ENCODE data around the gene ZNF462.
A peak's percentile ranks its signal among the peaks of the same experiment; 100 is the strongest.

The ZNF462 gene

GRCh38 chr9:106922026-106922425 is 59.1 kb downstream of the ZNF462 start:
- H3K4me1 ChIP-seq (ENCODE audit: control insufficient read depth, insufficient read depth, low read length), result peaks cover 30% of the 10 kb centered on the region
- H3K9me3 ChIP-seq (ENCODE audit: control insufficient read depth, low read length), result no peaks in the 10 kb centered on the region
- H3K36me3 ChIP-seq (ENCODE audit: control insufficient read depth, insufficient read depth, low read length), result no peaks in the 10 kb centered on the region
- H3K27me3 ChIP-seq (ENCODE audit: control insufficient read depth, insufficient read depth, low read length), result no peaks in the 10 kb centered on the region
- peak overlapping the region; percentile 51 for H3K9ac ChIP-seq (ENCODE audit: low read length)
- no peak overlapping the region for H3K4me3 ChIP-seq (ENCODE audit: low read length)

GRCh38 chr9:106925392-106925791 is 62.4 kb downstream of the ZNF462 start:
- Histone ChIP-seq H3K36me3 (ENCODE audit: control insufficient read depth, insufficient read depth, low read length) (no peaks in the 10 kb centered on the region), H3K27me3 (ENCODE audit: control insufficient read depth, insufficient read depth, low read length) (no peaks in the 10 kb centered on the region), H3K9ac (ENCODE audit: low read length) (no peak overlapping the region), H3K4me1 (ENCODE audit: control insufficient read depth, insufficient read depth, low read length) (peaks cover 21% of the 10 kb centered on the region), H3K4me3 (ENCODE audit: low read length) (no peak overlapping the region), H3K9me3 (ENCODE audit: control insufficient read depth, low read length) (no peaks in the 10 kb centered on the region)

DNA sequence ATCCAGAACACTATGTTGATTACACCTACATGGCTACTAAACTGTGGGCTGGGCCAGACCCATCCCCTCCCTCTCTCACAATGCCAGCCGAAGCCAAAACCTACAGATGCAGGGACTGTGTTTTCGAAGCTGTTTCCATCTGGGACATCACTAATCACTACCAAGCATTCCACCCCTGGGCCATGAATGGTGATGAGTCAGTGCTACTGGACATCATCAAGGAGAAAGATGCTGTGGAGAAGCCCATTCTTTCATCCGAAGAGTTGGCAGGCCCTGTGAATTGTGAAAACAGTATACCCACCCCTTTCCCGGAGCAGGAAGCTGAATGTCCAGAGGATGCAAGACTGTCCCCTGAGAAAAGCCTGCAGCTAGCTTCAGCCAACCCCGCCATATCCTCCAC is 65.0 kb downstream of the ZNF462 start:
- Histone ChIP-seq H3K4me1 (ENCODE audit: control insufficient read depth, insufficient read depth, low read length) (no peaks in the 10 kb centered on the region), H3K36me3 (ENCODE audit: control insufficient read depth, insufficient read depth, low read length) (no peaks in the 10 kb centered on the region)

DNA sequence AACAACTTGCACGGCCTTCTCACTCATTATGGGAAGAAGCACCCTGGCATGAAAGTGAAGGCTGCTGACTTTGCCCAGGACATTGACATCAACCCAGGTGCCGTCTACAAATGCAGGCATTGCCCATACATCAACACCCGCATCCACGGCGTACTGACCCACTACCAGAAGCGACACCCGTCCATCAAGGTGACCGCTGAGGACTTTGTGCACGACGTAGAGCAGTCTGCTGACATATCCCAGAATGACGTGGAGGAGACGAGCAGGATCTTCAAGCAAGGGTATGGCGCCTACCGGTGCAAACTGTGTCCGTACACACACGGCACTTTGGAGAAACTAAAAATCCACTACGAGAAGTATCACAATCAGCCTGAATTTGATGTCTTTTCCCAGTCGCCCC is 65.4 kb downstream of the ZNF462 start:
- no peaks in the 10 kb centered on the region for H3K9me3 ChIP-seq (ENCODE audit: control insufficient read depth, low read length)
- no peaks in the 10 kb centered on the region for H3K4me1 ChIP-seq (ENCODE audit: control insufficient read depth, insufficient read depth, low read length)
- H3K27me3 ChIP-seq (ENCODE audit: control insufficient read depth, insufficient read depth, low read length), result no peaks in the 10 kb centered on the region
- H3K4me3 ChIP-seq (ENCODE audit: low read length), result no peak overlapping the region
- H3K9ac ChIP-seq (ENCODE audit: low read length), result no peak overlapping the region
- no peaks in the 10 kb centered on the region for H3K36me3 ChIP-seq (ENCODE audit: control insufficient read depth, insufficient read depth, low read length)

More for the DNA sequence above, 65.0 kb downstream of the ZNF462 start:
- H3K4me3 ChIP-seq (ENCODE audit: low read length), result no peak overlapping the region
- H3K9me3 ChIP-seq (ENCODE audit: control insufficient read depth, low read length), result no peaks in the 10 kb centered on the region
- no peak overlapping the region for H3K9ac ChIP-seq (ENCODE audit: low read length)
- no peaks in the 10 kb centered on the region for H3K27me3 ChIP-seq (ENCODE audit: control insufficient read depth, insufficient read depth, low read length)

- no peaks in the 10 kb centered on the region for H3K27me3 ChIP-seq (ENCODE audit: control insufficient read depth, insufficient read depth, low read length)
- no peak overlapping the region for H3K4me3 ChIP-seq (ENCODE audit: low read length)
- H3K9ac ChIP-seq (ENCODE audit: low read length), result no peak overlapping the region
- no peaks in the 10 kb centered on the region for H3K4me1 ChIP-seq (ENCODE audit: control insufficient read depth, insufficient read depth, low read length)
- no peaks in the 10 kb centered on the region for H3K36me3 ChIP-seq (ENCODE audit: control insufficient read depth, insufficient read depth, low read length)
- H3K9me3 ChIP-seq (ENCODE audit: control insufficient read depth, low read length), result no peaks in the 10 kb centered on the region
Observed at GRCh38 chr9:106929471-106930177, 66.7 kb downstream of the ZNF462 start.

GRCh38 chr9:106930477-106930876 is 67.5 kb downstream of the ZNF462 start:
- no peaks in the 10 kb centered on the region for H3K4me1 ChIP-seq (ENCODE audit: control insufficient read depth, insufficient read depth, low read length)
- no peaks in the 10 kb centered on the region for H3K27me3 ChIP-seq (ENCODE audit: control insufficient read depth, insufficient read depth, low read length)
- no peak overlapping the region for H3K4me3 ChIP-seq (ENCODE audit: low read length)
- no peaks in the 10 kb centered on the region for H3K9me3 ChIP-seq (ENCODE audit: control insufficient read depth, low read length)
- no peak overlapping the region for H3K9ac ChIP-seq (ENCODE audit: low read length)
- no peaks in the 10 kb centered on the region for H3K36me3 ChIP-seq (ENCODE audit: control insufficient read depth, insufficient read depth, low read length)

DNA sequence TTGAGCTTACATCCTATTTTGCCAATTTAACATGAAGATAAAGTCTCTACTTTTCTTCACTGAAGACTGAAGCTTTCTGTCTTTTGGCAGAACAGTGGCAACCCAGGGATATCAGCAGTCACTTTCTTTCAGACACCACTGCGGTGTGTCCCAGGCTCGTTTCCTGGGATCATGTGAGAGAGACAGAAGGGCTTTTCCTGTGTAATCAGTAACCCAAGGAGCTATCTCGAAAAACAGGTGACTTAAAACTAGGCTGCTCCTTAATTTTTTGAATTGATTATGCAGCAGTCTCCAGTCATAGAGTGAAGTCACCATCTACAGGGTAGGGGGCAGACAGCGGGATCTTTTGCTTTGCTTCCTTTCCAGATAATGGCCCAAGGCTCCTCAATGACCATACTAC is 68.5 kb downstream of the ZNF462 start:
- Histone ChIP-seq H3K36me3 (ENCODE audit: control insufficient read depth, insufficient read depth, low read length) (no peaks in the 10 kb centered on the region), H3K4me1 (ENCODE audit: control insufficient read depth, insufficient read depth, low read length) (no peaks in the 10 kb centered on the region), H3K9me3 (ENCODE audit: control insufficient read depth, low read length) (no peaks in the 10 kb centered on the region), H3K4me3 (ENCODE audit: low read length) (no peak overlapping the region), H3K9ac (ENCODE audit: low read length) (no peak overlapping the region), H3K27me3 (ENCODE audit: control insufficient read depth, insufficient read depth, low read length) (no peaks in the 10 kb centered on the region)

GRCh38 chr9:106932178-106932577 is 69.2 kb downstream of the ZNF462 start:
- H3K9ac ChIP-seq (ENCODE audit: low read length), result no peak overlapping the region
- no peaks in the 10 kb centered on the region for H3K36me3 ChIP-seq (ENCODE audit: control insufficient read depth, insufficient read depth, low read length)
- H3K9me3 ChIP-seq (ENCODE audit: control insufficient read depth, low read length), result no peaks in the 10 kb centered on the region
- no peaks in the 10 kb centered on the region for H3K27me3 ChIP-seq (ENCODE audit: control insufficient read depth, insufficient read depth, low read length)
- no peak overlapping the region for H3K4me3 ChIP-seq (ENCODE audit: low read length)
- H3K4me1 ChIP-seq (ENCODE audit: control insufficient read depth, insufficient read depth, low read length), result no peaks in the 10 kb centered on the region

GRCh38 chr9:106932675-106933074 is 69.7 kb downstream of the ZNF462 start:
- Histone ChIP-seq H3K36me3 (ENCODE audit: control insufficient read depth, insufficient read depth, low read length) (no peaks in the 10 kb centered on the region), H3K4me1 (ENCODE audit: control insufficient read depth, insufficient read depth, low read length) (no peaks in the 10 kb centered on the region), H3K9ac (ENCODE audit: low read length) (no peak overlapping the region), H3K4me3 (ENCODE audit: low read length) (no peak overlapping the region), H3K27me3 (ENCODE audit: control insufficient read depth, insufficient read depth, low read length) (no peaks in the 10 kb centered on the region), H3K9me3 (ENCODE audit: control insufficient read depth, low read length) (no peaks in the 10 kb centered on the region)

- Histone ChIP-seq H3K4me3 (ENCODE audit: low read length) (no peak overlapping the region), H3K9me3 (ENCODE audit: control insufficient read depth, low read length) (no peaks in the 10 kb centered on the region), H3K4me1 (ENCODE audit: control insufficient read depth, insufficient read depth, low read length) (no peaks in the 10 kb centered on the region), H3K27me3 (ENCODE audit: control insufficient read depth, insufficient read depth, low read length) (no peaks in the 10 kb centered on the region), H3K36me3 (ENCODE audit: control insufficient read depth, insufficient read depth, low read length) (no peaks in the 10 kb centered on the region), H3K9ac (ENCODE audit: low read length) (no peak overlapping the region)
Observed at GRCh38 chr9:106933470-106933869, 70.5 kb downstream of the ZNF462 start.

- Histone ChIP-seq H3K9ac (ENCODE audit: low read length) (no peak overlapping the region), H3K4me1 (ENCODE audit: control insufficient read depth, insufficient read depth, low read length) (no peaks in the 10 kb centered on the region), H3K4me3 (ENCODE audit: low read length) (no peak overlapping the region), H3K27me3 (ENCODE audit: control insufficient read depth, insufficient read depth, low read length) (no peaks in the 10 kb centered on the region), H3K36me3 (ENCODE audit: control insufficient read depth, insufficient read depth, low read length) (no peaks in the 10 kb centered on the region), H3K9me3 (ENCODE audit: control insufficient read depth, low read length) (no peaks in the 10 kb centered on the region)
Observed at GRCh38 chr9:106934442-106935238, 71.7 kb downstream of the ZNF462 start.

DNA sequence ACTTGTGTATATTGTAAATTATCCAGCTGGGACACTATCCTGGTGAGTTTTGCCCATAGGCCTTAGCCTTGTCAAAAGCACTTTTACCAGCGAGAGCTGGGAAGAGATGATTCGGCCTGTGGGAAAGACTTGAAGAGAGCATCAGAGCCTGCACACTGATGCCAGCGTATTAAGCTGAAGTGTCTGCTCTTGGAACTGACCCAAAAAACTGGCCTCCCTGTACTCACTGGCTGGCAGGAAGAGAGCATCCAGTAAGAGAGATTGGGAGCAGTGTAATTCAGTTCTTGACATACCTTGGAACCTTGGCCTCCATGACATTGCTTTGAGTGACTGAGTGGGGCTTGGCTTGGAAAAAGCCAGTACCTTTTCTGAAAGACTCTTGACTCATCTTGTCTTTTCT is 73.7 kb downstream of the ZNF462 start:
- H3K9me3 ChIP-seq (ENCODE audit: control insufficient read depth, low read length), result no peaks in the 10 kb centered on the region
- no peaks in the 10 kb centered on the region for H3K27me3 ChIP-seq (ENCODE audit: control insufficient read depth, insufficient read depth, low read length)
- peaks cover 5% of the 10 kb centered on the region for H3K4me1 ChIP-seq (ENCODE audit: control insufficient read depth, insufficient read depth, low read length)
- H3K9ac ChIP-seq (ENCODE audit: low read length), result no peak overlapping the region
- no peak overlapping the region for H3K4me3 ChIP-seq (ENCODE audit: low read length)
- no peaks in the 10 kb centered on the region for H3K36me3 ChIP-seq (ENCODE audit: control insufficient read depth, insufficient read depth, low read length)
